NCI-H187 (cell line): ENCODE results near the gene MED26.
"Not testable (repeated sequence)": the region's sequence is repeated elsewhere in the genome, so short reads cannot be mapped to it uniquely, and the experiment has no call there.

Source experiments
- DNase-seq, 2 experiments: peaks; one replicate each; lab custom pipeline; 2025; lab: John Stamatoyannopoulos, UW

Gene MED26, protein sequence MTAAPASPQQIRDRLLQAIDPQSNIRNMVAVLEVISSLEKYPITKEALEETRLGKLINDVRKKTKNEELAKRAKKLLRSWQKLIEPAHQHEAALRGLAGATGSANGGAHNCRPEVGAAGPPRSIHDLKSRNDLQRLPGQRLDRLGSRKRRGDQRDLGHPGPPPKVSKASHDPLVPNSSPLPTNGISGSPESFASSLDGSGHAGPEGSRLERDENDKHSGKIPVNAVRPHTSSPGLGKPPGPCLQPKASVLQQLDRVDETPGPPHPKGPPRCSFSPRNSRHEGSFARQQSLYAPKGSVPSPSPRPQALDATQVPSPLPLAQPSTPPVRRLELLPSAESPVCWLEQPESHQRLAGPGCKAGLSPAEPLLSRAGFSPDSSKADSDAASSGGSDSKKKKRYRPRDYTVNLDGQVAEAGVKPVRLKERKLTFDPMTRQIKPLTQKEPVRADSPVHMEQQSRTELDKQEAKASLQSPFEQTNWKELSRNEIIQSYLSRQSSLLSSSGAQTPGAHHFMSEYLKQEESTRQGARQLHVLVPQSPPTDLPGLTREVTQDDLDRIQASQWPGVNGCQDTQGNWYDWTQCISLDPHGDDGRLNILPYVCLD

DNA sequence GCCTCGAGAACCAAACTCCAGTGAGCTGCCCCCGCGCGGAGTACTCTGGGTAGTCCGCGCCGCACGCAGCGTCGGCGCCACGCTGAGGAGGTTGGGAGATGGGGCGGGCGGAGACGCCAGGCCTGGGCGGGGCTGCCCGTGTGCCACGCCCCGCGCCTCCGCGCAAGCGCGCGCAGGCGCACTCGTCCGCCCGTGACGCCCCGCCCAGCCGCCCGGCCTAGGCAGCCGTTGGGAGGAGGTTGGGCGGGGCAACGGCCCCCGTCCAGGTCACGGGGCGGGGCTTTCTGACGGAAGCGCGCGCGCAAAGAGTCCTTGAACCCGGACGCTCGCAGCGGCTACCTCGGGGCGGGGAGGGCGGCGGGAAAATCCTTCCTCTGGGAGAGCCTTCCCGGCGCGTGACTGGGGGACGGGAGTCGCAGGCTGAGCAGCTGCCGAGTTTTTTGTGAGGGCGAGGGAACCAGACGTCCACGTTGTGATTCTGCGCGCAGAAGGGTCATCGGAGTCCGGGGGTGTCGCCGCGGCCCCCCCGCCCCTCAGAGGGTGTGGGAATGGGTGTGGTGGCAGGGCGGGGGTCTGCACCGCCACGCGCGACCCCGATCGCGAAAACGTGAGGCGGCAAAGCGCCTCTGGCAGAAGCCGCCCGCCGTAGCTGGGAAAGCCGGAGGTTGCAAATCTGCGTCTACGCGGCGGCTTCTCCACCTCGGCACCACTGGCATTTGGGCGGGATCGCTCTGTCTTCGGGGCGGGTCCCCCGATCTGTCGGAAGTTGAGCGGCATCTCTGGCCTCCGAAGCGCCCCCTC lies at the start of gene MED26:
Gene MED26, minus strand, starts transcription at position 22 of the 801 bp plus-strand sequence. CDS start 261 bp downstream, outside the sequence.
- DNase-seq: peak; percentile 70 to 97

DNA sequence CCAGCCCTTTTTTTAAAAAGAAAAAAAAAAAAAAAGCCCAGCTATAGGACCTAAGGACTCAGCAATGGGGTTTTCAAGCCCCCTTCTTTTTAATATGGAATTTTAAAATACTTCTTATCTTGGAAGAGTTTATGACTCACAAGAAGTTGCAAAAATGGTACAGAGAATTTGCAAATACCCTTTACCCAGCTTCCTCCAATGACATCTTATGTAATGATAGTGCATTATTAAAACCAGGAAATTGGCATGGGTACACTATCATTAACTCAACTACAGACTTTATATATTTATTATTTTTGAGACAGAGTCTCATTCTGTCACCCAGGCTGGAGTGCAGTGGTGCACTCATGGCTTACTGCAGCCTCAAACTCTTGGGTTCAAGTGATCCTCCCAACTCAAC lies 49.1 kb upstream of the MED26 start:
- no peak for DNase-seq

DNA sequence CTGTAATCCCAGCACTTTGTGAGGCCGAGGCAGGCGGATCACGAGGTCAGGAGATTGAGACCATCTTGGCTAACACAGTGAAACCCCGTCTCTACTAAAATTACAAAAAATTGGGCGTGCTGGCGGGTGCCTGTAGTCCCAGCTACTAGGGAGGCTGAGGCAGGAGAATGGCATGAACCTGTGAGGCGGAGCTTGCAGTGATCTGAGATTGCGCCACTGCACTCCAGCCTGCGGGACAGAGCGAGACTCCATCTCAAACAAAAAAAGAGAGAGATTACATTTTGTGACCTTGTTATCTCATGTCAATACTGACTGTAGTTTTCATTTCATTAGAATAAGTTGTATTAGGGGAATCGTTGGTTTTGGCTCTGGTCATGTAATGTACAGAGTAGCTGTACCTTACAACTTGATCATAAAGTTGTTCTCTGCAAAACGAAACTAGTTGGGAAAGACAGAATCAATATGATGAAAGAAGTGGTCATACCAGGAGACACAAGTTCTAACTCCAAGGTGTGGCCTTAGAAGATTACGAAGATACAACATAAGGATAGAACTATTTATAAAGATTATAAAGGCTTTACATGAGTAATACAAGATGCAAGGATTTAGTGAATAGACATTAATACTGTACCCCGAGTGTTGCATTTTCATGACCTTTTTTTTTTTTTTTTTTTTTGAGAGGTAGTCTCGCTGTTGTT lies 48.2 kb upstream of the MED26 start:
- no peak for DNase-seq

DNA sequence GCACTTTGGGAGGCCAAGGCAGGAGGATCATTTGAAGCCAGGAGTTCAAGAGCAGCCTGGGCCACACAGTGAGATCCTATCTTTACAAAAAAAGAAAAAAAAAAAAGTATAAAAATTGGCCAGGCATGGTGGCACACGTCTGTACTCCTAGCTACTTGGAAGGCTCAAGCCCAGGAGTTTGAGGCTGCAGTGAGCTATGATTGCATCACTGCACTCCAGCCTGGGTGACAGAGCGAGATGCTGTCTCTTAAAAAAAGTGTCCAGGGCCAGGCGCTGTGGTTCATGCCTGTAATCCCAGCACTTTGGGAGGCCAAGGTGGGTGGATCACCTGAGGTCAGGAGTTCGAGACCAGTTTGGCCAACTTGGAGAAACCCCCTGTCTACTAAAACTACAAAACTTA lies 45.8 kb upstream of the MED26 start:
- DNase-seq: not testable (repeated sequence)

DNA sequence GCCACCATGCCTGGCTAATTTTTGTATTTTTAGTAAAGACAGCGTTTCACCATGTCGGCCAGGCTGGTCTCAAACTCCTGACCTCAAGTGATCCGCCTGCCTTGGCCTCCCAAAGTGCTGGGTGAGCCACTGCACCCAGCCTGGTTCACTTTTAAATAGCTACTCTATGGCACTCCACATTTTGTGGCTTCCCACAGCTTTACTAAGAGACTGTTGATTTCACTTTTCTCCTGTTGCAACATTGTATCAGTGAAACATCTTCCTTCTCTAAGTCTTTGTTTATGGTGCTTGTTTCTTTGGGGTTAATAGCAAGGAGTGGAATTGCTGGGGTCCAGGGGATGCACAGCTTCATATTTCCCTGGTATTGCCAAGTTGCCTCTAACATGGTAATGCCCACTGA lies 45.2 kb upstream of the MED26 start:
- no peak for DNase-seq

DNA sequence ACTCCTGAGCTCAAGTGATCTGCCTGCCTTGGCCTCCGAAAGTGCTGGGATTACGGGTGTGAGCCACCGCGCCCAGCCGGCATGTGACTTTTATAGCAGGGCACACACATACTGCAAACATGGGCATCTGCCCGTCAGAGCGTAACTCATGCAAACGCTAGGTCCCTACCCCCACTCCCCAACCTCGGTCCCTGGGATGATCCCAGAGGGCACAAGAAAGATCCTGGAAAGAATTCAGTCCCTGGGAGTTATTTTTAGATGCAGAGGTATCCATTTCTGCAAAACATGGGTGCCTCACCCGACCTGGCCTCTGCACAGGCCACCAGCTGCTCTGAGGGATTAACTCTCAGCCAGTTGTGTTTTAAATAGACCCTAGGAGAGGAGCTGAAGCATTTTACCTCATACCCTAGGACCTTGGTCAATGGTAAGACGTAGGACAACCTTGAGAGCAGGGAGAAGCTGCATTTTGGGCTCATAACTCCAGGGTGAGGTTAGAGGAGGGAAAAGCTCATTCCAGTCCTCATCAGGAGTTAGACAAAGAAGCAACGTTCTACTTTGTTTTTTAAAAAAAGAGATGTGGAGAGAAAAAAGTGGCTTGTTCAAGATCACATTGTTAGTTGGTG lies 43.8 kb upstream of the MED26 start:
- DNase-seq: no peak

DNA sequence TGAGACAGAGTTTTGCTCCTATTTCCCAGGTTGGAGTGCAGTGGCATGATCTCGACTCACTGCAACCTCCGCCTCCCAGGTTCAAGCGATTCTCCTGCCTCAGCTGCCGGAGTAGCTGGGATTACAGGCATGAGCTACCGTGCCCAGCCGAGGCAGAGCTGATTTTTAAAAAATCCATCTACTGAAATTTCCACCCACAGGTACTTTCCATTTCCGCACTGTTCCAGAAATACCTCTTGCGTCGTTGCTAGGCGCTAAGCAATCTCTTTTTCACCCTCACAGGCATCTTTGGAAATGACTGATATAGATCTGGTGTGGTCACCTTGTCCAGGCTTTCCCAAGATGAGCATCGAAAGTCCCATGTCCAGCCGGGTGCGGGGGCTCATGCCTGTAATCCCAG lies 42.3 kb upstream of the MED26 start:
- DNase-seq: no peak

DNA sequence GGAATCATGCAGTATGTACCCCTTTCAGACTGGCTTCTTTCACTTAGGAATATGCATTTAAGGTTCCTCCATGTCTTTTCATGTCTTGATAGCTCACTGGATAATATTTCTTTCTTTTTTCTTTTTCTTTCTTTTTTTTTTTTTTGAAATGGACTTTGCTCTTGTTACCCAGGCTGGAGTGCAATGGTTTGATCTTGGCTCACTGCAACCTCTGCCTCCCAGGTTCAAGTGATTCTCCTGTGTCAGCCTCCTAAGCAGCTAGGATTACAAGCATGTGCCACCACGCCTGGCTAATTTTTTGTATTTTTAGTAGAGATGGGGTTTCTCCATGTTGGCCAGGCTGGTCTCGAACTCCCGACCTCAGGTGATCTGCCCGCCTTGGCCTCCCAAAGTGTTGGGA lies 40.7 kb upstream of the MED26 start:
- not testable (repeated sequence) for DNase-seq

DNA sequence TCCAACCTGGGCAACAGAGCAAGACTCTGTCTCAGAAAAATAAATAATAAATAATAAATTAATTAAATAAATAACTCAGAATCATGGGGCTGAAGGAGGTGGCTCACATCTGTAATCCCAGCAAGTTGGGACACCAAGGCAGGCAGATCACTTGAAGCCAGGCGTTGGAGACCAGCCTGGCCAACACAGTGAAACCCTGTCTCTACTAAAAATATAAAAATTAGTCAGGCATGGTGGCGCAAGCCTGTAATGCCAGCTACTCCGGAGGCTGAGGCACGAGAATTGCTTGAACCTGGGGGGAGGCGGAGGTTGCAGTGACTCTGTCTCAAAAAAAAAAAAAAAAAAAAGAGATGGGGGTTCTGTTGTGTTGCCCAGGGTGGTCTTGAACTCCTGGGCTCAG lies 40.2 kb upstream of the MED26 start:
- DNase-seq: no peak

DNA sequence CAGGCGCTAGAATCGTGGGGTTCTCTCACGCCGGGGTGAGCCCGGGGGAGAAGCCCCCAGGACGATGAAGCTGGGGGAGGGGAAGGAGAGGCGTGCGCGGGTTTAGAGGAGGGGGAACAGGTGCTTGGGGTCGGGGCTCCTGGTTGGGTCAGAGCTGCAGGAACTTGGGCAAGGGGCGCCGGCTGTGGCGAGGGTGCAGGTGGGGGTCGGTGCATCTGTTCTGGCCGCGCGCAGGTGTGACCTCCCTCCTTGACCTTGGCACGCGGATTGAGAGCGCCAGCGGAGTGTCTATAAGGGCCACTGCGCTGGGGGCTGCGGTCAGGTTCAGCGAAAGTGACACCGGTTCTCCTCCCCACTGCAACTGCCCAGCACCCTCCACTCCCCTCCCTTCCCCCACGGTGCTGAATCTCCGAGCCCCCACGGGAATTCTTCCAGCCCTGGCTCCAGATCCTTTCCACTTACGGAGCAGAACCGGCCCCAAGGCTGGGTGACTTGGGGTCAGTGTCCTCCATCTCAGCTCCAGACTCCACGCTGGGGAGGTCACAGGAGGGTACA lies 33.6 kb upstream of the MED26 start:
- DNase-seq: no peak

DNA sequence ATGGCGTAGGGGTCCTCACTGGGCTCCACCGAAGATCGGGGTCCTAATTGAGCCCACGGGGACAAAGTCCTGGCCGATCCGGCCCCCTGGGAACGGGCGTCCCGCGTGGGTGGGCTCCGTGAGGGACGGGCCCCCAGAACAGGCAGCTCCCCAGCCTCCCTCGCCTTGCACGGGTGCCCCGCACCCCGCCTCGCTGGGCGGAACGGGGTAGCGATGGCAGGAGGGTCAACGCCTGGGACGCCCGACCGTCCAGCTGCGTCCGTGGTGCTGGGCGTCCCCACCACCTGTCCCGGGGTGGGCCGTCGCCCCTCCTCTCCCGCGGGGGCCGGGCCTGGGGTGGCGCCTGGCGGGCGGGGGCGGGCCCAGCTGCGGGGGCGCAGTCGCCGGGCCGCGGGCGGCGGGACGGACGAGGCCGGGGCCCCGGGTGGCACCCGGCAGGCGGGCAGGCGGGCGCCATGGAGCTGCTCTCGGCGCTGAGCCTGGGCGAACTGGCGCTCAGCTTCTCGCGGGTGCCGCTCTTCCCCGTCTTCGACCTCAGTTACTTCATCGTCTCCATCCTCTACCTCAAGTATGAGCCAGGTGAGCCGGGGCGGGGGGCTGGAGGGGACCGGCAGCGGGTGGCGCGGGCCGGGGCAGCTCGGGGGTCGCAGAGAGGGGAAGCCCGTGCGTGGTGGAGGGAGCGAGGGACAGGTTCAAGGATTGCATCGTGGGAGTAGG lies 32.9 kb upstream of the MED26 start, which contains the start of gene TMEM38A:
Gene TMEM38A, plus strand, starts transcription at position 377 of the 717 bp plus-strand sequence. Its CDS starts 79 bp downstream, at position 456.
- peak in 1 of 2 experiments; percentile 3 for DNase-seq

DNA sequence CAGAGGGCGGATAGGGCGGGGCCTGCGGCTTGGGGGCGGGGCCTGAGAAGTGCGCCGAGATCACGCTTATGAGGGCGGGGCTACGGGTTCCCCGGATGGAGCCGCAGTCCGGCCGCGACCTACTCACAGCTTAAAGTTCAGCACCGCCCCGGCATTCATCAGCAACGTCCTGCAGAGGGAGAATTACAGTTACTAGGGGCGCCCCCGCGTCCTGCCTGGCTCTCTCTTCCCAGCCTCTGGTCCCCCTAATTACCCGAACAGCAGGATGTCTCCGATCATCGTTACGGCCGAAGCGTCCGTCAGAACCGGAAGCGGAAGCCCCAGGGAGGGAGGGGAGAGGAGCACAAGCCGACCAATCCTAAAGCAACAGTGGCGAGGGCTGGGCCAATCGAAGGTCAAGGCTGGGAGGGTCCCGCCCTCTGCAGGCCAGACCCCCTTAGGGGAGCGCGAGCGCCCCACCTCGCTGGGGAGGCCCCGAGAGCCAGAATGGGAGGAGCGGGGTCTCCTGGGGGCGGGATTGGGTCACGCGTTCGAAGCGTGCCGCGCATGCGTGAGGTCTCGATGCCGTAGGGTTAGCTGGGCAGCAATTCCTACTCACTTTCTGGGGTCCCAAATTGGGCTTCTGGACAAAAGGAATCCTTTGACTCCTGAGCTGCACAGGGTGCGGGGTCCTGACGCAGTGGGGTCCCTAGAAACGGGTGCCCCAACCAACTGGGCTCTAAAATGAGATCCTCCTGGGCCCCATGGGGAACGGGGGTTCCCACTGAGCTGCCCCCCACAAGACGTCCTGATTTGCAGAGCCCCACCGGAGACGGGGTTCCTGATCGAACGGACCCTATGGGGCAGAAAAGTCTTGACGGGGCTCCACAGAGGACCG lies 32.1 kb upstream of the MED26 start, which contains the start of gene SMIM7:
Gene SMIM7, minus strand, starts transcription at position 313 of the 877 bp plus-strand sequence. Its CDS starts 34 bp downstream, at position 279.
- DNase-seq: peak; percentile 83 to 85

DNA sequence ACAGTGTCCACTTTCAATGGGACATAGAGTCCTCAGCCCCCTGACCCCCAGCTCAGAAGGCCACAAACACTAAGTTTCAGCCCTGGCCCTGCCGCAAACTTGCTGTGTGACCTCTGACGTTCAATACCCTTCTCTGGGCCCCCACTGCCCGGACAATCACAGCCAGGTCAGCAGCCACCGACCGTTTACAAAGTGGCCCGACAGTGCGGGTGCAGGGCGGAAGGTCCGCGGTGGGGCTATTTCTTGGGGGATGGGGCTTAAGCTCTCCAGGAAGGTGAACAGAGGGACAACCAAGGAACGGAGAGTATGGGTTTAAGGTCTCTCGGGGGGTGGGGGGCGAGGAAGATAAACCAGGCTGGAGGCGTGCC lies 31.4 kb upstream of the MED26 start:
- no peak for DNase-seq

DNA sequence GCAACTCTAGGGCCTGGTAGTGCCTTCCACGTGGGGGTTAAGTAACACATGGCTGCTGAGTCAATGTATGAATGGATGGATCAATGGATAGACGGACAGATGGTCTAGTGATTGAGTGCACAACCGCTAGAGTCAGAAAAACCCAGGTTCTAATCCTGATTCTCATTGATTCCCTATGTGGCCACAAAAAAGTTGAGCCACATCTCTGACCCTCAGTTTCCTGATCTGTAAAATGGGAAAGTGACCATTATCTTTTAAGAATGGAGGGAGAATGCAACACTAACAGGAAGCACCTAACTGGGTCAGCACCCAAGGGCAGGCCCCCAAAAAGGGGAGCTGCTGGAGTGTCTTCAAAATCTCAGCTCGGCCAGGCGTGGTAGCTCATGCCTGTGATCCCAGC lies 29.4 kb upstream of the MED26 start:
- no peak for DNase-seq

DNA sequence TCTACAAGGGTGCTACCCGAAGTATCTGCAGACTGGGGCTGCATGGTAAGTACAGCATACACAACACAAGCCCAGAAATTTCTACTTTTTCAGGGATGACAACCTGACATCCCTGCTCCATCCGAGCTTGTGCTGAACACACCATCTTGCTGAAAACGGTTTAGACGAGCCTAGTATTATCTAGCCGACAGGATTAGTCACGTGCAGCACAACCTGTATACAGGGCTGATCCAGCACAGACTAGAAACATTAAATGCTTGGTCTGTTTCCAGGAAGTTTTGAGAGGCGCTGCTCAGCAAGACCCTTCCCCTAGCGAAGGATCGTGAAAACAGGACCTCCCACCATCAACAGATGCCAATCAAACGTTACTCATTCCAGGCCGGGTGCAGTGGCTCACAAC lies 27.7 kb upstream of the MED26 start:
- DNase-seq: no peak

DNA sequence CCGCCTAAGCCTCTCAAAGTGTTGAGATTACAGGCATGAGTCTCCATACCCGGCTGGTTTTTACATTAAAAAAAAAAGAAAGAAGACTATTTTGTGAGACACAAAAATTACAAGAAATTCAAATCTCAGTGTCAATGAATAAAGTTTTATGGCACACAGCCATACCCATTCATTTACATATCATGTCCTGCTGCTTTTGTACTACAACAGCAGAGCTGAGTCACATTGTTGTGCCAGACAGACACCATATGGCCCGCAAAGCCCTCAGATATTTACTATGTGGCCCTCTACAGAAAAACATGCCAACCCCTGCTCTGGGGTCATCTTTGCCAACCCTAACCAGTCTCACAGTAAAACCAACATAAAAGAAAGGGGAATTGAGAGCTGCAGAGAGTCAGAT lies 26.6 kb upstream of the MED26 start:
- no peak for DNase-seq

DNA sequence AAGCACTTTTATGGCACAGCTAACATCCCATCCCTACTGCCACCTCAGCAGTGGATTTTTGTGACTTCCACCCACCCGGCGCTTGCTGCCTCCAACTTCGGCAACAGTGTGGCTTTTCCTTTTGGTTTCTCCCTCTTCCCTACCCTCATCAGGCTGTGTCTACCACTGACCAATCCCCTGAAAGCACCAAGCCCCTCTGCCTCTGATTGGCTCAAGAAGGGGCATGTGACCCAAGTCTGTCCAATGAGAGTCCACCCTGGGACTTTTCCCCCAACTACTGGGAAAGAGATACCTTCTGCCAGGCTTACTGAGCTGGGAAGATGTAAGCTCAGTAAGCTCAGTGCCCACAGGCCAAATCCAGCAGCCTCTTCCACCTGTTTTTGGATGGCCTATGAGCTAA lies 26.1 kb upstream of the MED26 start:
- no peak for DNase-seq

DNA sequence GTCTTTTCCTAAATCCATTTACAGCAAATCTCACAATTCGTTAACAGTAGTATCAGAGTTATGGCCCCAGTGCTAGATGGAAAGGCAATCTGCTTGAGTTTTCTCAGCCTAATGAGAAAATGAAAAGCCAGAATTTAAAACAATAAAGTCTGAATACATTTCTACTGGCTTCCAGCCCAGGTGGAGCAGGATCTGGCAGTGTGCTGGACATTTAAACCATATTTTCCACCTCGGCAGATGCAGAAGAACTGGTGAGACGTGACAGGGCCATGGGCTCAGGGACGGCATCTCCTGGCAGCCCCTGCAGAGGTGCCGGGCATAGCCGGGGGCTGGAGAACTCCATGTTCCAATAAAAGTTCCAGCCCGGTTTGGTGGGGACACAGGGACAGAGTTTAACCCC lies 24.9 kb upstream of the MED26 start:
- no peak for DNase-seq

DNA sequence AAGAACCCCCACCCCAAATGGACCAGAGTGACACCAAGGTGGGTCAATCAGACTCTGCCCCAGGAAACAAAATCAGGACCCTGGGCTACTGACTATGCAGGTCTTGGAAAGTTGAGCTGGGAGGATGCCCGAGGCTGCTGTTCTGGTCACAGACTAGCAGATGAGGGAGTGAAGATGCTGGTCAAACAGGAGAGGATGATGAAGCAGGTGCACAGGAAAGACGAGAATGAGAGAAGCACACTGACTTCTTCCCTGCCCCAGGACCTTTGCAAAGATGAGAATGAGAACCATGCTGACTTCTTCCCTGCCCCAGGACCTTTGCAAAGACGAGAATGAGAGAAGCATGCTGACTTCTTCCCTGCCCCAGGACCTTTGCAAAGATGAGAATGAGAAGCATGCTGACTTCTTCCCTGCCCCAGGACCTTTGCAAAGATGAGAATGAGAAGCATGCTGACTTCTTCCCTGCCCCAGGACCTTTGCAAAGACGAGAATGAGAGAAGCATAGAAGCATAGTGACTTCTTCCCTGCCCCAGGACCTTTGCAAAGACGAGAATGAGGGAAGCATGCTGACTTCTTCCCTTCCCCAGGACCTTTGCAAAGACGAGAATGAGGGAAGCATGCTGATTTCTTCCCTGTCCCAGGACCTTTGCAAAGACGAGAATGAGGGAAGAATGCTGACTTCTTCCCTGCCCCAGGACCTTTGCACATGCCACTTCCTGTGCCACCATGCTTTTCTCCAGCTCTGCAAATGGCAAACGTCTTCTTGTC lies 23.6 kb upstream of the MED26 start:
- DNase-seq: not testable (repeated sequence)
